Activated CD4-positive, alpha-beta T cell treated with anti-CD3 and anti-CD28 coated beads for 4 hours (primary cell): ENCODE results near the gene ESD.
"Not testable (repeated sequence)": the region's sequence is repeated elsewhere in the genome, so short reads cannot be mapped to it uniquely, and the experiment has no call there.

Experiments
- DNase-seq, 2 donors: peaks; one replicate each; pipeline ENCODE4 v3.0.0-alpha.2; 2020

The ESD gene, protein sequence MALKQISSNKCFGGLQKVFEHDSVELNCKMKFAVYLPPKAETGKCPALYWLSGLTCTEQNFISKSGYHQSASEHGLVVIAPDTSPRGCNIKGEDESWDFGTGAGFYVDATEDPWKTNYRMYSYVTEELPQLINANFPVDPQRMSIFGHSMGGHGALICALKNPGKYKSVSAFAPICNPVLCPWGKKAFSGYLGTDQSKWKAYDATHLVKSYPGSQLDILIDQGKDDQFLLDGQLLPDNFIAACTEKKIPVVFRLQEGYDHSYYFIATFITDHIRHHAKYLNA

GRCh38 chr13:46796515-46797474 is at the start of gene ESD:
Gene ESD (minus strand): TSS chr13:46797161. CDS start chr13:46791413, 5,748 bp downstream.
- peak; percentile 90 to 92 for DNase-seq

- DNase-seq, result no peak
These were observed 49.8 kb upstream of the ESD start for GRCh38 chr13:46846726-46847125.

GRCh38 chr13:46845146-46845545 is 48.2 kb upstream of the ESD start:
- no peak for DNase-seq

DNA sequence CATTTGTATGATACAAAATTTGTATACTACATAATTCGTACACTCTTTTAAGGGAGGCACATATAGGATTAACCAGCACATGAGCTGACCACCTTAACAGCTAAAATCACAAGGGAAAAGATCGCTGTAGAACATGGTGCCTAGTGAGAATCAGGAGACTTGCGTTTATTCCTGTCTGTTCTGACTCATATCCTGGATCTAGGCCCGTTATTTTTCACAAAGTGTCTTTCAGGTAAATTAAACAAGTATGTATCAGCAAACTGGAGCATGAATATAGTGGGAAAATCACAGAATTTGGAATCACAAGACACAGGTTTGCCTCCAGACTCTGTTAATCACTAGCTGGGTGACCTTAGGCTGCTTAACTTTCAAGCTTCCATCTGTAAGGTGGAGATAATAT is 47.5 kb upstream of the ESD start:
- no peak for DNase-seq

GRCh38 chr13:46839399-46839798 is 42.4 kb upstream of the ESD start:
- DNase-seq, result no peak

GRCh38 chr13:46834657-46835056 is 37.7 kb upstream of the ESD start:
- DNase-seq, result no peak

GRCh38 chr13:46831588-46832194 is 34.7 kb upstream of the ESD start:
- peak in 1 of 2 donors; percentile 27 for DNase-seq

DNA sequence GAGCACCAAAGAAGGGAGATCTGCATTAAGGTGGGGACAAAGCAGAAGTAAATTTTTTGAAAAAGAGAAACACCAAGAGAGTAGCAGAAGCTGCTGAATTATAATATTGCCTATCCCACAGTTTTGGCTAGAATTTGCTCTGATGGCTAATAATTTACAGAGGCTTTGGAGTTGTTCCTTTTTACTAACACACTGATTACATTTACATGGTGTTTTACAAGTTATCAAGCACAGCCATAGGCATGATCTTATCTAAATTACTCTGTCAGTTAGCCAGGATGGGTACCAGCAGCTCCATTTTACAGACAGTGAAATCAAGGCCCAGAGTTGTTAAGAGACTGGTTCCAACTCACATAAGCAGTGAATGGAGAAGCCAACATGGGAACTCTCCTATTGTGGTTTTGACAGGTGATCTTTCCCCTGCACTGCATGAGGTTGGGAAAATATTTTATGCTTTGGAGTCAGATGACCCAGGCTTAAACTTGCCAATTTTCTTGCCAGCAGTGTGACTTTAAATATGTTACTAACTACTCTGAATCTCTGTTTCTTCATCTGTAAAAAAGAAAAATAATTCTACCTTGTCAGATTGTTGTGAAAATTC is 33.5 kb upstream of the ESD start:
- no peak for DNase-seq

- DNase-seq, result no peak
These were observed 25.6 kb upstream of the ESD start for GRCh38 chr13:46822551-46822950.

DNA sequence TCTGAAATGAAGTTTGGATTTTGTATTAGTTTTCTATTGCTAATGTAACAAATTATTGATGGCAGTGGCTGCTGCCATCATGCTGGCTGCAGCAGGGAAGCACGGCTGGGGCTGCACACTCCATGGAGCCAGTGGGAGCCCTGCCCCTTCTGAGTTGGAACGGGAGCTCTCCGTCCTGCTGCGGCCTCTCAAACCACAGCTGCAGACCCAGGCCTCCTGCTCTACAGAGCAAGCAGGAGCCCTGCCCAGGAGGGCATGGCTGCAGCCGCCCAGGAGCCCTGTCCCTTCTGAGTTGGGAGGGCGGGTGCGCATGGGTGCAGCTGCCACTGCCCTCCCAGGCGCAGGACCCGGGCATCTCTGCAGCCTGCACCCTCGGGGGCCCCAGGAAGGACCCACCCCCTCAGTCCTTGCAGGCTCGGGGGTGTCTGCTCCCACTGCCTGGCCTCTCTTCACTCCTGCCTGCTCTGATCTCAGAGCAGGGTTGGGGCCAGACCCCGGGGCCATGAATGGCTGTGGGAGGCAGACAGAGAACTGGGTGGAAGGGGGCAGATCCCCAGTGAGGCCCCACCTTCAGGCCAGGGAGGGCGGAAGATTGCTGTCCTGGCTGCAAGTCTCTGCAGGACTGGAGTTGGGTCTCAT is 21.0 kb upstream of the ESD start:
- no peak for DNase-seq

DNA sequence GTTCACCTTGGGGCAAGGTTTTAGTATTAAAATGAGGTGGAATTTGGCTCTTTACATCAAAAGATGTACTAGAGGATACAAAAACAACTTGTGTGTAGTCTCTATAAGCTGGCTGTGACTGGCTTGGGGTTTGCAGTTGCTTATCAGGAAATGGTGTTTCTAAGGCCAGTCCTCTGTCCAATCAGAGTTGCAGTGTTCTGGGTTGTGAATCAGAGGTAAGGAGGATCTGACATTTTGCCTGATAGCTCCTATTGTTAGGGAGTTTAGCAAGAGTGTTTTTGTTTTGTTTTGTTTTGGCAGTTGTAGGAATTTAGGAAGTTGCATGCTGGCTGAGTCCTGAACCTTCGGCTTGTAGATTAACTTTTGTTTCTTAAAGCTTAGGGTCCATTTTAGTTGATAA is 20.1 kb upstream of the ESD start:
- DNase-seq, result no peak

DNA sequence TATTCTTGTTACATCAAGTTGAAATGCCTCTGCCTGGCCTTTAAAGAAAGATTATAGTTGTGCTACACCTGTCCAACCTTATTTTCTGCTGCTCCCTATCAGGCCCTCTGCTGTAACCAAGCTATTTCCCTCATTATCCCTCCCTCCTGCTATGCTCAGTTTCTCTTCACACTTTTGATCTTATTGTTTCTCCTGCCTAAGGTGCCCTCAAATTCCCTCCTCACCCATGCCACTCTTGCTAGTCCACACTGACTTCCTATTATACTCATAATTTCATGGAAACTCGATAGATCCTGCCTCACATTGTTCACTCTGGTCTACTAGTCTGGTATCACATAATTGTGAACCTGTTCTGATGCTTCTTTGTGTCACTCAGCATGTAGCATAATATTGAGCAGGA is 19.4 kb upstream of the ESD start:
- DNase-seq, result no peak

- no peak for DNase-seq
These were observed 15.4 kb upstream of the ESD start for GRCh38 chr13:46812301-46812797.

DNA sequence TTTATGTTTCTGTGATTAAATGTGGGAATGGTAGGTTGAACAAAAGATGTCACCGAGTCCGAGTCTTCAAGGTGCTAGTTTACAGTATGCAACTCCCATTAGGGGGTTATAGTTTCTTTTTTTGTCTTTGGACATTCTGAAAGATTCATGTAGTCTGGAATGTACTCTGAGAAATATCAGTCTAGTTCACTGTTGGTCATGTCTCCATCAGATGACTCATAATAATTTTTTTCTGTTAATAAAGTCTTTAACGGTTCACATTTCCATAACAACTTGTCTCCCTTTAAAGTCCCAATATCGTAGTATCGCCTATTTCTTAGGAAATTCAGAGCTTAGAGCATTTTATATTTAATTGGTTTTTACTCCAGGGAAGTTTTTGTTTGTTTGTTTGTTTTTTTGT is 13.5 kb upstream of the ESD start:
- no peak for DNase-seq

GRCh38 chr13:46804921-46805320 is 8.0 kb upstream of the ESD start:
- DNase-seq, result not testable (repeated sequence)

DNA sequence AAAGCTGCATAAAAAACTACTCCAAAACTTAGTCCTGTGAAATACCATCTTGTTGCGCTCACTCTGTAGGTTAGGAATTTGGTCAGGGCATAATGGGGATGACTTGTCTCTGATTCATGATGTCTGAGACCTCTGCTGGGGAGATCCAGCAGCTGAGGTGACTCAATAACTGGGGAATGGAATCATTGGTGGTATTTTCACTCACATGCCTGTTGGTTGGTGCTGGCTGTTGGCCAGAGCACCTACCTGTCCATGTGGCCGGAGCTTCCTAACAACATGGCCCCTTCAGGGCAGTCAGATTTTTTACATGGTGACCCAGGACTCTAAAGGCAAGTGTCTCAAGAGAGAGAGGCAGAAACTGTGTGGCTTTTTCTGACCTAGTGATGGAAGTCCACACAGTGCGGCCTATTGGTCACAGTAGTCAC is 7.4 kb upstream of the ESD start:
- DNase-seq, result no peak

DNA sequence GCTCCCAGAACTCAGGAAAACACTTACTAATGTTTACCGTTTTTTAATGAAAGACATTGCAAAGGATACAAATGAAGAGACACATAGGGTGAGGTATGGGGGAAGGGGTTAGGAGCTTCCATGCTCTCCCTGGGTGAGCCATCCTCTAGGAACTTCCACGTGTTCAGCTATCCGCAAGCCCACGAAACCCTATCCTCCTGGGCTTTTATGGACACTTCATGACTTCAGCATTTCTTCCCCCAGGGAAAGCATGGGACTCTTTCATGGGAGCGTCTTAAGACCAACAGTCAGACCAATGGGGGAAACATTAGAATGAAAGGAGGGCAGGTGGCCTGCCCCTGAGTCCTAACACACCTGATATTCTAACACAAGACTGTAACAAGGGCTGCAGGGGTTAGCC is 6.6 kb upstream of the ESD start:
- no peak for DNase-seq

- no peak for DNase-seq
These were observed 4.9 kb upstream of the ESD start for GRCh38 chr13:46801858-46802257.

- DNase-seq, result no peak
These were observed 2.2 kb upstream of the ESD start for GRCh38 chr13:46799139-46799538.

DNA sequence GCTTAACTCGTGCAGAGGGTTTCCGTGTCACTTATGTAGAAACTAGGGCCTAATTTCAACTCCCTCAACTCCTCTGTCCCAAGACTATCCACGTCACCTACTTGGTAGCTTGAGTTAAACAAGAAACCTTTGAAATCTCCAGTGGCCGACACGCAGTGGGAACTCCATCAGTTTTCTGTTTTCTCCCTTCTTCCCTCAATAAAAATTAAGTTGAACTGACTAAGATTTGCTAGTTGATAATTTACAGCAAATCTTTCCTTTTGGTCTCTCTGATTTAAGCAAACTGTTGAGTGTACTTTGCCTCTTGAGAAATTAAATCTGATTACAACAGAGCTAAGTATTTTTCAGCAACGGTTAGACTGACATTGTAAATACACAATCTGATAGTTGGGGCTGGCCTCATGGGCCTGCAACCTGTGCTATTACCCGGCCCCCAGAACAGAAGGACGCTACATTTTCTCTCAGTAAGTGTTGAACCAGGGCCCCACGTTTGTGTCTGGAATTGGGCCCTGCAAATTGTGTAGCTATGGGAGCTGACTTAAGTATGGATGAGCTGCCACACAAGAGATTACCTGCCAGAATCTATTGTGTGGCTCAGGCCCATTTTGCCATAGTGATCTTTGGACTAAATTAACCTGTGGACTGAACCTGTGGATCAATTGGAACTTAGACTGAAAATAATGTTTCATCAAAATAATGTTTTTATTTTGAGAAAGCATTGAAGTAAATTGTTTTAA is 708 bp upstream of the ESD start:
- no peak for DNase-seq

GRCh38 chr13:46796129-46796514 is 839 bp downstream of the ESD start:
- no peak for DNase-seq

DNA sequence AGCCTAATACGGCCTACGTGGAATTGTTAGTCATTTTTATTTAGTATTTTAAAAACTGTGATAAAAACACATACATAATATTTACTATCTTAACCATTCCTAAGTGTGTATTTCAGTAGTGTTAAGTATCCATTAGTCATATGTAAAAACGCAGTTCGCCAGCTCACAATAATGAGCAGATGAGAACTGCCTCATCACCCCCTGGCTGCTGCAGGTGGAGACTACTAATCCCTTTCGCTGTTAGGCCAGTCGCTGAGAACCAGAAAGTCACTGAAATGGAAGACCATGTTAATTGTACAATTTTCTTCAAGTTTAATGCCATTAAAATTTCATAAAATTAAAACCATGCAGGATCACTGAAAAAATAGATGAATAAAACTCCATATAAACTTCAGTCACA is 1.6 kb downstream of the ESD start:
- DNase-seq, result no peak
